Breast epithelium (tissue), 4 donors: ENCODE data around the gene PPARG. TPM values are rescaled to one million over a fixed set of nuclear protein-coding genes. Genes with fewer than 3 reads are reported as not detected.
A peak's percentile ranks its signal among the peaks of the same experiment; 100 is the strongest.

Source experiments
- DNase-seq, 2 donors: peaks; one replicate each; pipeline ENCODE4 v3.0.0-alpha.2; 2019; ENCODE audit warnings: low spot score in 2 of 2
- H3K27ac ChIP-seq, 2 donors: fragments of 200-600 bp; sonication (generic) in 1 of 2; one replicate each; pipeline ENCODE4 v1.5.1; 2016 to 2019; ENCODE audit warnings: mild to moderate bottlenecking in 1 of 2
- H3K27me3 ChIP-seq, 2 donors: fragments of 200-600 bp; sonication (generic) in 1 of 2; one replicate each; pipeline versions ENCODE4 v1.5.1 to v1.6.0; 2017 to 2019; ENCODE audit warnings: control low read depth in 1 of 2, mild to moderate bottlenecking in 1 of 2
- H3K36me3 ChIP-seq: fragments of 200-600 bp; one replicate; pipeline ENCODE4 v1.5.1; 2019
- H3K4me1 ChIP-seq, 2 donors: fragments of 200-600 bp; sonication (generic); one replicate each; pipeline ENCODE4 v1.5.1; 2016 to 2019; ENCODE audit warnings: control low read depth in 1 of 2
- H3K4me3 ChIP-seq, 3 donors: fragments of 200-600 bp; sonication (generic); 1 replicate in 2 of 3; 2 replicates in 1 of 3; pipeline ENCODE4 v1.5.1; 2016 to 2019; ENCODE audit warnings: mild to moderate bottlenecking in 3 of 3, moderate library complexity in 2 of 3
- H3K9me3 ChIP-seq, 2 donors: fragments of 200-600 bp; sonication (generic) in 1 of 2; one replicate each; pipeline ENCODE4 v1.5.1; 2016 to 2019; ENCODE audit warnings: control low read depth in 1 of 2
- CTCF ChIP-seq, 3 donors: fragments of 450-650 bp; IDR thresholded peaks; one replicate each; pipeline ENCODE4 v1.5.1; 2016 to 2017; ENCODE audit warnings: antibody characterized with exemption in 3 of 3, mild to moderate bottlenecking in 3 of 3, moderate library complexity in 3 of 3
- POLR2A ChIP-seq: fragments of 450-650 bp; IDR thresholded peaks from one replicate; pipeline ENCODE4 v1.6.1; 2016; ENCODE audit warnings: antibody characterized with exemption, mild to moderate bottlenecking, moderate library complexity
- POLR2AphosphoS5 ChIP-seq, 3 donors: sonication (generic); formaldehyde crosslinking; IDR thresholded peaks; one replicate each; pipeline ENCODE4 v1.6.1; 2017; ENCODE audit warnings: antibody characterized with exemption in 3 of 3
- intact Hi-C: fragments of 100-400 bp; cut with DNase I; formaldehyde crosslinking; loops from one replicate; pipeline ENCODE4 v1.15.1; 2023; ENCODE audit warnings: low total_unique reads
- total RNA-seq, 3 donors: library from RNA; depleted of rRNA; stranded (reverse); fragments of >200 nt; gene quantifications; one replicate each; pipeline ENCODE4 v1.1.0, GENCODE V29; 2016

The PPARG gene
- total RNA-seq, 3 donors from 2014 or later: 44.2 to 359 (median 96.0) TPM

GRCh38 chr3:12370758-12371157 lies 81.9 kb downstream of the PPARG start:
- Histone ChIP-seq H3K4me3 (no peak overlapping the region), H3K36me3 (no peaks in the 10 kb centered on the region), H3K9me3 (no peaks in the 10 kb centered on the region), H3K27me3 (no peaks in the 10 kb centered on the region), H3K27ac (peak overlapping the region in 1 of 2 donors; percentile 57), H3K4me1 (peaks cover 0 to 3% of the 10 kb centered on the region in 2 donors)
- TF ChIP-seq POLR2AphosphoS5 (IDR thresholded peaks at IDR 0.05) (no peak), CTCF (IDR thresholded peaks at IDR 0.05) (no peak), POLR2A (no peak)
- intact Hi-C loops: no loop called here
- no peak for DNase-seq

GRCh38 chr3:12371525-12372140 lies 82.8 kb downstream of the PPARG start:
- H3K36me3 ChIP-seq: no peaks in the 10 kb centered on the region
- TF ChIP-seq CTCF (IDR thresholded peaks at IDR 0.05) (no peak), POLR2A (no peak), POLR2AphosphoS5 (IDR thresholded peaks at IDR 0.05) (no peak)
- H3K4me3 ChIP-seq: no peak overlapping the region
- H3K27ac ChIP-seq: peak overlapping the region; percentile 15 to 57
- DNase-seq: no peak
- no peaks in the 10 kb centered on the region for H3K27me3 ChIP-seq
- H3K9me3 ChIP-seq: no peaks in the 10 kb centered on the region
- peaks cover 0 to 3% of the 10 kb centered on the region in 2 donors for H3K4me1 ChIP-seq
- intact Hi-C loops: no loop called here

- H3K27ac ChIP-seq: no peak overlapping the region
- no peaks in the 10 kb centered on the region for H3K9me3 ChIP-seq
- peaks cover 0 to 3% of the 10 kb centered on the region in 2 donors for H3K4me1 ChIP-seq
- no peak for DNase-seq
- H3K4me3 ChIP-seq: no peak overlapping the region
- intact Hi-C loops: no loop called here
- H3K36me3 ChIP-seq: no peaks in the 10 kb centered on the region
- H3K27me3 ChIP-seq: no peaks in the 10 kb centered on the region
- TF ChIP-seq POLR2AphosphoS5 (IDR thresholded peaks at IDR 0.05) (no peak), POLR2A (no peak), CTCF (IDR thresholded peaks at IDR 0.05) (no peak)
Measured at GRCh38 chr3:12372741-12373280, 83.9 kb downstream of the PPARG start.

- H3K9me3 ChIP-seq: no peaks in the 10 kb centered on the region
- intact Hi-C loops: loop anchor here (1.0 kb wide), 1 partner anchor 8 kb away; no protein-coding TSS in a partner anchor
- H3K4me3 ChIP-seq: no peak overlapping the region
- H3K4me1 ChIP-seq: peaks cover 0 to 3% of the 10 kb centered on the region in 2 donors
- H3K27ac ChIP-seq: no peak overlapping the region
- no peaks in the 10 kb centered on the region for H3K27me3 ChIP-seq
- no peaks in the 10 kb centered on the region for H3K36me3 ChIP-seq
- no peak for TF ChIP-seq POLR2AphosphoS5 (IDR thresholded peaks at IDR 0.05)
- no peak for TF ChIP-seq CTCF (IDR thresholded peaks at IDR 0.05)
- no peak for TF ChIP-seq POLR2A
- DNase-seq: no peak
Measured at GRCh38 chr3:12375572-12375971, 86.7 kb downstream of the PPARG start.

- TF ChIP-seq CTCF (IDR thresholded peaks at IDR 0.05) (no peak), POLR2A (no peak), POLR2AphosphoS5 (IDR thresholded peaks at IDR 0.05) (no peak)
- Histone ChIP-seq H3K4me1 (no peaks in the 10 kb centered on the region), H3K27ac (no peak overlapping the region), H3K36me3 (no peaks in the 10 kb centered on the region), H3K4me3 (no peak overlapping the region), H3K27me3 (no peaks in the 10 kb centered on the region), H3K9me3 (no peaks in the 10 kb centered on the region)
- intact Hi-C loops: no loop called here
- DNase-seq: no peak
Measured at GRCh38 chr3:12379640-12380429, 91.0 kb downstream of the PPARG start.
